Measurements from ENCODE around the gene LRRC7. TPM values are rescaled to one million over a fixed set of nuclear protein-coding genes. Genes with fewer than 3 reads are reported as not detected.
"Not testable (repeated sequence)": the region's sequence is repeated elsewhere in the genome, so short reads cannot be mapped to it uniquely, and the experiment has no call there.

LRRC7 gene
- total RNA-seq, 1 donor, result 1.7 TPM

GRCh38 chr1:69943030-69943429 is 375.3 kb downstream of the LRRC7 start:
- Histone ChIP-seq H3K27me3 (ENCODE audit: insufficient read depth, low read length) (no peaks in the 10 kb centered on the region), H3K4me3 (ENCODE audit: low read length) (no peak overlapping the region), H3K9me3 (ENCODE audit: low read depth, low read length) (peaks cover 9% of the 10 kb centered on the region), H3K4me1 (ENCODE audit: insufficient read depth, low read length) (no peaks in the 10 kb centered on the region)

- no peaks in the 10 kb centered on the region for H3K27me3 ChIP-seq (ENCODE audit: insufficient read depth, low read length)
- no peaks in the 10 kb centered on the region for H3K4me1 ChIP-seq (ENCODE audit: insufficient read depth, low read length)
- H3K9me3 ChIP-seq (ENCODE audit: low read depth, low read length), result peaks cover 9% of the 10 kb centered on the region
- no peak overlapping the region for H3K4me3 ChIP-seq (ENCODE audit: low read length)
Observed at GRCh38 chr1:69946935-69947334, 379.2 kb downstream of the LRRC7 start.

GRCh38 chr1:69947837-69948236 is 380.1 kb downstream of the LRRC7 start:
- Histone ChIP-seq H3K4me3 (ENCODE audit: low read length) (no peak overlapping the region), H3K27me3 (ENCODE audit: insufficient read depth, low read length) (no peaks in the 10 kb centered on the region), H3K4me1 (ENCODE audit: insufficient read depth, low read length) (no peaks in the 10 kb centered on the region), H3K9me3 (ENCODE audit: low read depth, low read length) (peaks cover 9% of the 10 kb centered on the region)

GRCh38 chr1:69952676-69953075 is 385.0 kb downstream of the LRRC7 start:
- no peaks in the 10 kb centered on the region for H3K9me3 ChIP-seq (ENCODE audit: low read depth, low read length)
- no peak overlapping the region for H3K4me3 ChIP-seq (ENCODE audit: low read length)
- no peaks in the 10 kb centered on the region for H3K4me1 ChIP-seq (ENCODE audit: insufficient read depth, low read length)
- H3K27me3 ChIP-seq (ENCODE audit: insufficient read depth, low read length), result no peaks in the 10 kb centered on the region

- H3K9me3 ChIP-seq (ENCODE audit: low read depth, low read length); H3K4me1 ChIP-seq (ENCODE audit: insufficient read depth, low read length); H3K4me3 ChIP-seq (ENCODE audit: low read length): not testable (repeated sequence)
Observed at GRCh38 chr1:69962452-69962851, 394.7 kb downstream of the LRRC7 start.

GRCh38 chr1:69967245-69967766 is 399.6 kb downstream of the LRRC7 start:
- Histone ChIP-seq H3K4me1 (ENCODE audit: insufficient read depth, low read length) (no peaks in the 10 kb centered on the region), H3K9me3 (ENCODE audit: low read depth, low read length) (no peaks in the 10 kb centered on the region), H3K4me3 (ENCODE audit: low read length) (no peak overlapping the region), H3K27me3 (ENCODE audit: insufficient read depth, low read length) (no peaks in the 10 kb centered on the region)

More at GRCh38 chr1:69962452-69962851, 394.7 kb downstream of the LRRC7 start:
- H3K27me3 ChIP-seq (ENCODE audit: insufficient read depth, low read length), result not testable (repeated sequence)

GRCh38 chr1:69976896-69977295 is 409.2 kb downstream of the LRRC7 start:
- H3K9me3 ChIP-seq (ENCODE audit: low read depth, low read length), result no peaks in the 10 kb centered on the region
- H3K4me1 ChIP-seq (ENCODE audit: insufficient read depth, low read length), result no peaks in the 10 kb centered on the region
- H3K4me3 ChIP-seq (ENCODE audit: low read length), result no peak overlapping the region
- H3K27me3 ChIP-seq (ENCODE audit: insufficient read depth, low read length), result no peaks in the 10 kb centered on the region

- no peaks in the 10 kb centered on the region for H3K4me1 ChIP-seq (ENCODE audit: insufficient read depth, low read length)
- no peaks in the 10 kb centered on the region for H3K9me3 ChIP-seq (ENCODE audit: low read depth, low read length)
Observed at GRCh38 chr1:69982992-69983391, 415.3 kb downstream of the LRRC7 start.

GRCh38 chr1:69985376-69985775 is 417.7 kb downstream of the LRRC7 start:
- Histone ChIP-seq H3K4me1 (ENCODE audit: insufficient read depth, low read length) (peaks cover 7% of the 10 kb centered on the region), H3K27me3 (ENCODE audit: insufficient read depth, low read length) (no peaks in the 10 kb centered on the region), H3K4me3 (ENCODE audit: low read length) (no peak overlapping the region), H3K9me3 (ENCODE audit: low read depth, low read length) (no peaks in the 10 kb centered on the region)

More at GRCh38 chr1:69982992-69983391, 415.3 kb downstream of the LRRC7 start:
- H3K4me3 ChIP-seq (ENCODE audit: low read length), result no peak overlapping the region
- H3K27me3 ChIP-seq (ENCODE audit: insufficient read depth, low read length), result no peaks in the 10 kb centered on the region

GRCh38 chr1:69985901-69986439 is 418.2 kb downstream of the LRRC7 start:
- H3K27me3 ChIP-seq (ENCODE audit: insufficient read depth, low read length), result no peaks in the 10 kb centered on the region
- no peak overlapping the region for H3K4me3 ChIP-seq (ENCODE audit: low read length)
- H3K4me1 ChIP-seq (ENCODE audit: insufficient read depth, low read length), result peaks cover 7% of the 10 kb centered on the region
- H3K9me3 ChIP-seq (ENCODE audit: low read depth, low read length), result no peaks in the 10 kb centered on the region

GRCh38 chr1:69987881-69988280 is 420.2 kb downstream of the LRRC7 start:
- H3K27me3 ChIP-seq (ENCODE audit: insufficient read depth, low read length), result no peaks in the 10 kb centered on the region

GRCh38 chr1:69991644-69992043 is 423.9 kb downstream of the LRRC7 start:
- Histone ChIP-seq H3K4me1 (ENCODE audit: insufficient read depth, low read length) (peaks cover 7% of the 10 kb centered on the region), H3K4me3 (ENCODE audit: low read length) (no peak overlapping the region), H3K27me3 (ENCODE audit: insufficient read depth, low read length) (no peaks in the 10 kb centered on the region), H3K9me3 (ENCODE audit: low read depth, low read length) (no peaks in the 10 kb centered on the region)

More at GRCh38 chr1:69987881-69988280, 420.2 kb downstream of the LRRC7 start:
- no peaks in the 10 kb centered on the region for H3K9me3 ChIP-seq (ENCODE audit: low read depth, low read length)
- no peak overlapping the region for H3K4me3 ChIP-seq (ENCODE audit: low read length)
- H3K4me1 ChIP-seq (ENCODE audit: insufficient read depth, low read length), result peaks cover 7% of the 10 kb centered on the region

- no peak overlapping the region for H3K4me3 ChIP-seq (ENCODE audit: low read length)
- no peaks in the 10 kb centered on the region for H3K27me3 ChIP-seq (ENCODE audit: insufficient read depth, low read length)
- H3K4me1 ChIP-seq (ENCODE audit: insufficient read depth, low read length), result peaks cover 7% of the 10 kb centered on the region
- no peaks in the 10 kb centered on the region for H3K9me3 ChIP-seq (ENCODE audit: low read depth, low read length)
Observed at GRCh38 chr1:69992594-69992993, 424.9 kb downstream of the LRRC7 start.

- no peaks in the 10 kb centered on the region for H3K27me3 ChIP-seq (ENCODE audit: insufficient read depth, low read length)
- H3K4me3 ChIP-seq (ENCODE audit: low read length), result no peak overlapping the region
- H3K4me1 ChIP-seq (ENCODE audit: insufficient read depth, low read length), result no peaks in the 10 kb centered on the region
- no peaks in the 10 kb centered on the region for H3K9me3 ChIP-seq (ENCODE audit: low read depth, low read length)
Observed at GRCh38 chr1:69993810-69994209, 426.1 kb downstream of the LRRC7 start.

GRCh38 chr1:69994241-69994640 is 426.5 kb downstream of the LRRC7 start:
- Histone ChIP-seq H3K9me3 (ENCODE audit: low read depth, low read length) (no peaks in the 10 kb centered on the region), H3K4me1 (ENCODE audit: insufficient read depth, low read length) (no peaks in the 10 kb centered on the region), H3K27me3 (ENCODE audit: insufficient read depth, low read length) (no peaks in the 10 kb centered on the region), H3K4me3 (ENCODE audit: low read length) (no peak overlapping the region)

GRCh38 chr1:69998847-69999246 is 431.1 kb downstream of the LRRC7 start:
- H3K4me3 ChIP-seq (ENCODE audit: low read length), result no peak overlapping the region
- no peaks in the 10 kb centered on the region for H3K27me3 ChIP-seq (ENCODE audit: insufficient read depth, low read length)
- H3K4me1 ChIP-seq (ENCODE audit: insufficient read depth, low read length), result no peaks in the 10 kb centered on the region
- no peaks in the 10 kb centered on the region for H3K9me3 ChIP-seq (ENCODE audit: low read depth, low read length)

Measured in mononuclear cell (primary cell).